Activated CD4-positive, alpha-beta T cell treated with anti-CD3 and anti-CD28 coated beads, Interleukin-10, Interleukin-2, amounts not matched to agents 100 ng/mL and 50 ng/mL, durations not matched to agents 16 hours and 8 hours (primary cell): ENCODE data around the gene LSR.
A peak's percentile ranks its signal among the peaks of the same experiment; 100 is the strongest.

Source experiments
- DNase-seq: peaks from one replicate; pipeline ENCODE4 v3.0.0-alpha.2; 2020

Gene LSR

DNA sequence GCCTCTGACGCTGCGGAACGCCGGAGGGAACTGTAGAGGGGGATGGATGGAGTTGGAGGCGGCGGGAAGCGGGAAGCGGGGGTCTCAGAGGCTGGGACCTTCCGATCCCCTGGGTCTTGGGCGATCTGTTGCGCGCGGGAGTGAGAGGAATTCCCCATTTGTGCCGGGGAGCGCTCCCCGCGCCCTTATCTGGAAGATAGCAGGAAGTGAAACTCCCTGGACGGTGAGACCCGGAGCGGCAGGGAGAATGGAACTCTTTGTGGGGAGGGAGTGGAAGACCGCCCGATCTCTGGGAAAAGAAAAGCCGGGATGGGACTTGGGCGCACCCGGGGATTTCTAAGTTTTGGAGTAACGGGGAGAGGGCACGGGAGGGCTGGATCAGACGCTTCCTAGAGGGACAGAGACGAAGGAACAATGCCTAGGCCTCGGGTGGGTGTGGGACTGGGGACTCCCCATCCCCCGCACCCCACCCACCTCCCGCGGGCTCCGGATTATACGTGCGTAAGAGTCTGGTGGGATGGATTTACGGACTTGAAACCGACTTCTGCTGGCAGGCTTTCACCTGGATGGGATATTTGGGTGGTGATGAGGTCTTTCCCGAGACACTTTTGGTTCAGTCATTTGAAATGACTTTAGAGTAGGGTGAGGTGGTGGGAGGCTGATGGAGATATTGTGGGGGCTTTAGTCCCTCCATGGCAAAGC is 495 bp downstream of the LSR start:
- no peak for DNase-seq

- no peak for DNase-seq
Measured at GRCh38 chr19:35249848-35250711, 1.3 kb downstream of the LSR start.

DNA sequence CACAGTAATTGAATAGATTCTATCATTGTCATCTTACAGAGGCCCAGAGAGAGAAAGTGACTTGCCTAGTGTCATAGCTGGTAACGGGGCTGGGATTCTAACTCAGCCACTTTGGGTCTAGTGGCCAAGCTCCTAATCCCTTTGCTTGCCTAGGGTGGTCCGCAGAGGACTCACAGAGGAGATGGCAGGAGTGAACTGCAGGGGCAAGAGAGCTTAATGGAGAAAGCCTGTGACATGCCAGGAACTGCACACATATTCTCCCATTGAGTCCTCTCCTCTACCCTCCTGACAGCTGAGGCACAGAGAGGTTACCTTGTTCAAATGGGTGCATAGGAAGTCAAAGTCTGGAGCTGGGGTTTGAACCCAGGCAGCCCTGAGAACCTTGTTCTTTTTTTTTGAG is 2.7 kb downstream of the LSR start:
- no peak for DNase-seq

DNA sequence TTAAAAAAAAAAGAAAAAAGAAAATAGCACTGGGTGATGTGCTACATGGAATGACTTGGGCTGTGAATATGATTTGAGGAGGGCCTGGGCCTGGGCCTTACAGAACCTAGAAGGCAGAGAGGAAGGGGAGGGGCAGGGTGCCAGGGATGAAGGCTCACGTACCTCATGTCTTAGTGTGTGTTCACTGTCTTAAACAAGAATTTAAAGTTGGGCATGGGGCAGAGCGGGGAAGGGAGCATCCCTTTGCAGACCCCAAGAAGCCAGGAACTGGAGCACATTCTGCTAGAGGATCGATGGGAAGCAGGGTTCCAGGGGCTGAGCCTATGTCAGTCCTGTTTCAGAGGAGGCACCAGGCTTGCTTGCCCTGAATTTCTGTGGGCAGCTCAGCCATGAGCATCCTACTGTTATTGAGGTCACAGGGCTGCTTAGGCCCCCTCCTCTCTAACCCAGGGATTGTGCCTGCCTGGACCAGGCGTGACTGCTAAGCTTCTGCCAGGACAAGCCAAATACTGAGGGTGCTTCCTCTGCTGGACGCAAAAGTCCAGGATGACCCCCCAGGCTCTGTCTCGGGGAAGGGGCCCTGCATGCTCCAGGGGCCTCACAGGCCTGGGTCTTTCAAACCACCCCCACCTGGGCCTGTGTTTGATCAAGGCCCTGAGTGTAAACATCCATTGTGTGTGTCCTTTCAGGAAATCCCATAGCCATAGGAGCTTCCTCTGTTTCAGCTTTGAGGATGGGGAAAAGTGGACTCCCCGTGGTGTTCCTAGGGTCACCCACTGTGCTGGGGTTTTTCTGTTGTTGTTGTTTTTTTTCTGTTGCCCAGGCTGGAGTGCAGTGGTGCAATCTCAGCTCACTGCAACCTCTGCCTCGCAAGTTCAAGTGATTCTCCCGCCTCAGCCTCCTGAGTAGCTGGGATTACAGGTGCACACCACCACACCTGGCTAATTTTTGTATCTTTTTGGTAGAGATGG is 4.8 kb downstream of the LSR start:
- DNase-seq, result no peak

- DNase-seq, result no peak
Measured at GRCh38 chr19:35254341-35255297, 5.8 kb downstream of the LSR start.

DNA sequence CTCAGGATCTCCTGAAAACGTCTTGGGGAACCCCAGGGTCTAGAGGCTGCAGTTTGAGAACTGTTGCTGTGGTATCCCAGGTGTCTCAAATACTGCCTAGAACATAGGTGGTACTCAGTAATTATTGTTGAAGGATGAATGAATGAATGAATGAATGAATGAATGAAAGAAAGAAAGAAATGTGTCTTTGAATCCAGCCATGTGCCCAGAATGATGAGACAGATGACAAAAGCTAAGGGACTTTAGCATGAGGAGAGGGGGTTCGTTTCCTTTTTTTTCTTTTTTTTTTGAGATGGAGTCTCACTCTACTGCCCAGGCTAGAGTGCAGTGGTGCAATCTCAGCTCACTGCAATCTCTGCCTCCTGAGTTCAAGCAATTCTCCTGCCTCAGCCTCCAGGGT is 7.8 kb downstream of the LSR start:
- no peak for DNase-seq

DNA sequence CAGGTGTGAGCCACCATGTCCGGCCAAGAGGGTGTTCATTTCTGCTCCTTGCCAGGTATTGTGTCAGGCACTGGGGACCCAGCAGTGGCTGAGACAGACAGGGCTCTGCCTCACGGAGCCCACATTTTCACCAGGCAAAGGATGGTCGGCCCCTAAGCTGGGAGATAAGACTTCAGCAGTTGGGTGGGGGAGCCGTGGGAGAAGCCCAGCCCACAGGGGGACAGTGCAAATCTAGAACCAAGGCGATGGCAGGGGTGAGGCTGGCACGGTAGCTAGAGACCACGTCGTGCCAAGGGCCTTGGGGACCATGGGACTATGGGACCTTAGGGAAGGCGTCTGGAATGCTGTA is 8.3 kb downstream of the LSR start:
- DNase-seq, result no peak

GRCh38 chr19:35260694-35261304 is 12.0 kb downstream of the LSR start:
- DNase-seq, result no peak

GRCh38 chr19:35261356-35262100 is 12.7 kb downstream of the LSR start:
- DNase-seq, result no peak

DNA sequence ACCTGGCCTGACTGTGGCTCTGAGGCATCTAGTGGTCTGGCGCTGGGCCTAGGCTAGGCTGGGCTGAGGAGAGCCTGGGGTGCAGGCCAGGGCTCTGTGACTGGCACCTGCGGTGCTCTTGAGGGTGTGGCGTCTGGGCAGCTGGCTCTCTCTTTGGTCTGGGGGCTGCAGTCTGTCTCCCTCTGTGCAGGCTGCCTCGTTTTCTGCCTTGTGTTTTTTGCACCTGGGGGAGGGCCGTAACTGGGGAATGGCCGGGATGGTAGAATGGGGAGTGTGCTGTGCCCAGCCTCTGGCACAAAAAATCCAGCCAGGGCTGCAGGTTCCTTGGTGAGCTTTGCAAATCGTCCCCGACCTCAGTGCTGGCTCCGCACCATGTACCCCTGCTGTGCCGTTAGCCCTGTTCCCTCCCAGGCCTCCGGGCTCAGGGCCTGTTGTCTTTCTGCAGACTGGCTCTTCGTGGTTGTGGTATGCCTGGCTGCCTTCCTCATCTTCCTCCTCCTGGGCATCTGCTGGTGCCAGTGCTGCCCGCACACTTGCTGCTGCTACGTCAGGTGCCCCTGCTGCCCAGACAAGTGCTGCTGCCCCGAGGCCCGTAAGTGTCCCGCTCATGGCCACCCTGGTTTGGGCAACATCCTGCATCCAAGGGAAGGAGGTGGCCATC is 13.4 kb downstream of the LSR start:
- no peak for DNase-seq

GRCh38 chr19:35264268-35265125 is 15.7 kb downstream of the LSR start:
- no peak for DNase-seq

DNA sequence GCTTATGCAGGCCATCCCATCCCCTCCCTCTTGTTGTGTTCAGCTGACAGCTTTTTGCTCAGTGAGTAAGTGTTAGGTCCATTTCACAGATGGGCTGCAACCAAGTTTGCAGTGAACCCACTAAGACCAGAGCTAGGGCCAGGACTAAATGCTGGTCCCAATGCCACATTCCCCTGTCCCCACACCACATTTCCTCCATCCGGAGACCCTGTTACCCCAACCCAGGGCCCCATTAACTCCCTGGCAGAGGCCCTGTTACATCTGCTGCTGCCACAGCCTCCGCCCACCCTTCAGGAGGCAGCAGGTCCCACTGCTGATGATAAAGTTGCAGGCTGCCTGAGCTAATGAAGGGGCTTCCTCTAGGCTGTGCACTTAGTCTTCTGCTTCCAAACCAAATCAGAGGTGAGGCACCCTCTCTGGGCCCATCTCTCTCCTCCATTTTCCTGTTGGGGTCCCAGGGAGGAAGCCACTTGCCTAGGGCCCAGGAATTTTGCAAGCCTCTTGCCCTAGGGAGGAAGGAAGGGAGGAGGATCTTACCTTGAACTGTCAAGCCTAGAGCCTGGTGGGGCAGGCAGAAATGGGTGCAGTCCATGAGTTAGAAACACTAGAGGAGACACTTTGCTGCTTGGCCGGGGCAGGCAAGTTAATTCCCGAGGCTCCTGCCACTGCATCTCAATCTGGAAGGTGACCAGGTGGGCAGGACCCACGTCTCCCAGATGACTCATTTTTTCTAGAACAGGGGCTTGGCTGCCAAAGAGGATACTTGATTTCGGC is 16.5 kb downstream of the LSR start:
- DNase-seq, result no peak

GRCh38 chr19:35265900-35266519 is 17.2 kb downstream of the LSR start:
- DNase-seq, result no peak

GRCh38 chr19:35266520-35267352 is 17.9 kb downstream of the LSR start:
- no peak for DNase-seq

GRCh38 chr19:35267353-35267817 is 18.6 kb downstream of the LSR start:
- DNase-seq, result peak; percentile 37

DNA sequence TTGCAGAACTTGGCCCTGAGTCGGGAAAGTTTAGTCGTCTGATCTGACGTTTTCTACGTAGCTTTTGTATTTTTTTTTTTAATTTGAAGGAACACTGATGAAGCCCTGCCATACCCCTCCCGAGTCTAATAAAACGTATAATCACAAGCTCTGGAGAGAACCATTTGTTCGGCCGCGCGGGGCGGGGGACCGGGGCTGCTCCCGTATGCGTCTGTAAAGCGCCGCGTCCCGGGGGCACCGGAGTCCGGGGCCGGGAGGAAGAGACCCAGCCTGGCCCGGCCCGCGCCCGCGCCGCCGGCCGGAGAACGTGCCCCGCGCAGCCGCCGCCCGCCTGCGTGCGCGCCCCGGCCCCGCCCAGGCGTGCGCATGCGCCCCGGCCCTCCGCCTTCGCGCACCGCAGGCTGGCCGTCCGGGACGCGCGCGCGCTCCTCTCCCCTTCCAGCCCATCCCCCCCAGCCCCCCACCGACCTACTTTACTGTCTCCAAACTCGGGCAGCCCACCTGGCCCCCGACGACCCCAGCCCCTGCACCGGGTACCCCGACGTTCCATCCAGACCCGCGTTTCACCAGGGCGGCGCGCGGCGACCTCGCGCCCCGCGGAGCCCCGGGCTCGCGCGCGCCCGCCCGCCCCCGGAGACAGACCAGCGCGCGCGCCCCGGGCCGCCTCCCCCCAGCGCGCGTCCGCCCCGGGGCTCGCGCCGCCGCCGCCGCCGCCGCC is 19.2 kb downstream of the LSR start:
- peak; percentile 85 for DNase-seq
